GM18511 (cell line): ENCODE data around the gene ZNF581.

ENCODE experiments used
- ATAC-seq: cut with Tn5 transposase; IDR thresholded peaks from one replicate; pipeline ENCODE4 v1.9.1; 2021; ENCODE audit warnings: mild to moderate bottlenecking, moderate library complexity; ENCODE audit not compliant: unreplicated experiment

The ZNF581 gene

GRCh38 chr19:55677572-55678028, 34.2 kb downstream of the ZNF581 start:
- no peak for ATAC-seq

- peak; percentile 78 for ATAC-seq
These were observed 34.7 kb downstream of the ZNF581 start for GRCh38 chr19:55678121-55678671.

- no peak for ATAC-seq
These were observed 36.2 kb downstream of the ZNF581 start for GRCh38 chr19:55679343-55680257.

- ATAC-seq, result no peak
These were observed 37.1 kb downstream of the ZNF581 start for GRCh38 chr19:55680339-55681130.

- no peak for ATAC-seq
These were observed 38.0 kb downstream of the ZNF581 start for GRCh38 chr19:55681131-55682092.

GRCh38 chr19:55683449-55684261, 40.2 kb downstream of the ZNF581 start:
- ATAC-seq, result no peak

- ATAC-seq, result no peak
These were observed 41.7 kb downstream of the ZNF581 start for GRCh38 chr19:55684946-55685681.

- no peak for ATAC-seq
These were observed 42.3 kb downstream of the ZNF581 start for GRCh38 chr19:55685776-55686175.

- no peak for ATAC-seq
These were observed 43.0 kb downstream of the ZNF581 start for GRCh38 chr19:55686311-55687050.

- no peak for ATAC-seq
These were observed 44.1 kb downstream of the ZNF581 start for GRCh38 chr19:55687281-55688201.

- no peak for ATAC-seq
These were observed 45.2 kb downstream of the ZNF581 start for GRCh38 chr19:55688422-55689218.

- ATAC-seq, result no peak
These were observed 46.1 kb downstream of the ZNF581 start for GRCh38 chr19:55689411-55690108.

GRCh38 chr19:55690109-55690768, 46.8 kb downstream of the ZNF581 start:
- ATAC-seq, result no peak

GRCh38 chr19:55690769-55691545, 47.5 kb downstream of the ZNF581 start:
- no peak for ATAC-seq
